Endothelial cell of umbilical vein (primary cell): ENCODE results near the gene RAB36. TPM values are rescaled to one million over a fixed set of nuclear protein-coding genes. Genes with fewer than 3 reads are reported as not detected.

Source experiments
- BruUV-seq: library from RNA; stranded (reverse); fragments of 400-500 nt; replicated peaks from 2 replicates; lab custom pipeline; 2021; lab: Mats Ljungman, UMichigan
- CTCF ChIA-PET: fragments of 300-600, 350-600 bp; sonication (Branson Sonifier 250); formaldehyde crosslinking; loops from one replicate; lab custom pipeline; 2021; ENCODE audit warnings: antibody characterized with exemption, inconsistent platforms; lab: Charles Lee
- POLR2A ChIA-PET: fragments of 300-600, 350-600 bp; sonication (Branson Sonifier 250); formaldehyde crosslinking; loops from one replicate; lab custom pipeline; 2021; ENCODE audit warnings: antibody characterized with exemption, inconsistent platforms; lab: Charles Lee
- DNase-seq: peaks from one replicate; pipeline ENCODE4 v3.0.0-alpha.2; 2011; ENCODE audit warnings: low read depth, low spot score
- FAIRE-seq: peaks from 2 replicates; lab custom pipeline; 2011; peaks lifted over from hg19 to GRCh38; lab: Jason Lieb, UNC
- H2AFZ ChIP-seq: 2 replicates; pipeline ENCODE4 v1.6.0; 2012; ENCODE audit warnings: low read depth, low read length, control low read depth, inconsistent platforms
- H3K27ac ChIP-seq: 2 replicates; pipeline ENCODE4 v1.5.1; 2011; ENCODE audit warnings: low read depth, mild to moderate bottlenecking, control low read depth, low read length, moderate library complexity; ENCODE audit not compliant: insufficient read depth
- H3K27me3 ChIP-seq, 2 experiments: 2 replicates each; pipeline versions ENCODE4 v1.6.0 to v1.6.1; 2011; ENCODE audit warnings: low read length in 2 of 2, mixed read lengths in 1 of 2; ENCODE audit not compliant: control insufficient read depth in 2 of 2, insufficient read depth in 2 of 2
- H3K36me3 ChIP-seq, 2 experiments: 2 replicates in 1 of 2; 3 replicates in 1 of 2; pipeline ENCODE4 v1.5.1; 2011; ENCODE audit warnings: low read length in 2 of 2, mild to moderate bottlenecking in 1 of 2, moderate library complexity in 1 of 2; ENCODE audit not compliant: control insufficient read depth in 2 of 2, insufficient read depth in 2 of 2; ENCODE audit errors: extremely low read depth in 1 of 2
- H3K4me1 ChIP-seq: 3 replicates; pipeline ENCODE4 v1.5.1; 2011; ENCODE audit warnings: mild to moderate bottlenecking, low read length; ENCODE audit not compliant: control insufficient read depth, insufficient read depth; ENCODE audit errors: extremely low read depth
- H3K4me2 ChIP-seq: 2 replicates; pipeline ENCODE4 v1.6.1; 2011; ENCODE audit warnings: low read length, control low read depth, mixed read lengths; ENCODE audit not compliant: insufficient read depth
- H3K4me3 ChIP-seq, 3 experiments: fragments of 200-600 bp in 1 of 3; sonication (generic), shearing (Covaris generic) in 1 of 3; replicated peaks in 1 of 3; 2 replicates each; pipeline ENCODE4 v1.5.1; 2011 to 2016; ENCODE audit warnings: control low read depth in 3 of 3, low read length in 3 of 3, mild to moderate bottlenecking in 2 of 3, inconsistent platforms in 1 of 3, low read depth in 1 of 3, moderate library complexity in 1 of 3; ENCODE audit not compliant: insufficient read depth in 1 of 3
- H3K79me2 ChIP-seq: 2 replicates; pipeline ENCODE4 v1.6.0; 2012; ENCODE audit warnings: low read length, inconsistent platforms; ENCODE audit not compliant: control insufficient read depth, insufficient read depth
- H3K9ac ChIP-seq: replicated peaks from 2 replicates; pipeline ENCODE3; 2011; ENCODE audit warnings: low read length, control low read depth; ENCODE audit not compliant: insufficient read depth; ENCODE audit errors: extremely low read depth
- H3K9me1 ChIP-seq: replicated peaks from 3 replicates; pipeline ENCODE4 v1.6.0; 2011; ENCODE audit warnings: mild to moderate bottlenecking, low read length; ENCODE audit not compliant: control insufficient read depth, insufficient read depth; ENCODE audit errors: extremely low read depth
- H3K9me3 ChIP-seq: replicated peaks from 2 replicates; pipeline ENCODE4 v1.5.1; 2012; ENCODE audit warnings: low read length, inconsistent platforms; ENCODE audit not compliant: control insufficient read depth, insufficient read depth
- H4K20me1 ChIP-seq: replicated peaks from 2 replicates; pipeline ENCODE3; 2011; ENCODE audit warnings: mild to moderate bottlenecking, low read length; ENCODE audit not compliant: control insufficient read depth, insufficient read depth; ENCODE audit errors: extremely low read depth
- CTCF ChIP-seq, 2 donors: IDR thresholded peaks; 1 replicate in 1 of 2; 2 replicates in 1 of 2; pipeline ENCODE4 v1.5.1; 2011; ENCODE audit warnings: low read length in 2 of 2, mild to moderate bottlenecking in 2 of 2, moderate library complexity in 2 of 2, control low read depth in 1 of 2, inconsistent platforms in 1 of 2, low read depth in 1 of 2; ENCODE audit not compliant: insufficient read depth in 1 of 2; ENCODE audit errors: extremely low read depth in 1 of 2
- EZH2 ChIP-seq: IDR thresholded peaks from 2 replicates; pipeline ENCODE4 v1.6.1; 2012; ENCODE audit warnings: borderline replicate concordance, low read depth, mild to moderate bottlenecking, moderate library complexity, low read length, inconsistent platforms; ENCODE audit not compliant: severe bottlenecking
- FOS ChIP-seq: IDR thresholded peaks from 2 replicates; pipeline ENCODE4 v1.6.1; 2011; ENCODE audit warnings: mild to moderate bottlenecking, low read length, moderate library complexity, borderline replicate concordance; ENCODE audit not compliant: insufficient read depth
- GATA2 ChIP-seq: IDR thresholded peaks from 2 replicates; pipeline ENCODE4 v1.7.0; 2011; ENCODE audit warnings: low read depth, mild to moderate bottlenecking, moderate library complexity, mixed read lengths, low read length; ENCODE audit not compliant: insufficient read length, insufficient read depth
- JUN ChIP-seq: IDR thresholded peaks from 2 replicates; pipeline ENCODE4 v1.6.1; 2011; ENCODE audit warnings: borderline replicate concordance, low read depth; ENCODE audit not compliant: insufficient read length, insufficient read depth
- MAX ChIP-seq: IDR thresholded peaks from 2 replicates; pipeline ENCODE4 v1.6.1; 2011; ENCODE audit not compliant: insufficient read depth, insufficient read length
- MYC ChIP-seq: IDR thresholded peaks from one replicate; pipeline ENCODE4 v1.6.1; 2011; ENCODE audit warnings: mild to moderate bottlenecking, low read depth, low read length
- POLR2A ChIP-seq: IDR thresholded peaks from 2 replicates; pipeline ENCODE4 v1.6.1; 2012; ENCODE audit warnings: low read depth, mild to moderate bottlenecking, control low read depth, low read length
- POLR2AphosphoS5 ChIP-seq: IDR thresholded peaks from 2 replicates; pipeline ENCODE4 v1.6.1; 2012; ENCODE audit warnings: low read depth, mild to moderate bottlenecking, control low read depth, low read length, moderate library complexity; ENCODE audit not compliant: insufficient read depth
- dilution Hi-C: fragments of 300-500 bp; cut with MboI; formaldehyde crosslinking; loops from one replicate; pipeline ENCODE4 v1.15.0; 2019; ENCODE audit warnings: low sequenced_read_pairs; ENCODE audit not compliant: extremely low pct_ligation_motif_present
- intact Hi-C: fragments of 100-400 bp; cut with micrococcal nuclease; formaldehyde crosslinking; loops from one replicate; pipeline ENCODE4 v1.10.0; 2022
- polyA plus RNA-seq, 4 experiments: library from polyadenylated mRNA; depleted of rRNA in 3 of 4; stranded (reverse) in 3 of 4; unstranded in 1 of 4; fragments of >200 nt; gene quantifications; 2 replicates each; pipeline versions ENCODE4 v1.2.1 to v1.2.3, GENCODE V29; 2011 to 2012; ENCODE audit warnings: missing spikeins in 1 of 4
- total RNA-seq: library from RNA; stranded (reverse); gene quantifications from 2 replicates; pipeline ENCODE4 v1.2.3, GENCODE V29; 2021

The RAB36 gene
- total and polyA plus RNA-seq, 2 donors (not counting 3 experiments of a cell fraction or from before 2014, with no cell fraction given): 2.7 to 3.1 TPM

- no TSS peak for BruUV-seq
- H3K27me3 ChIP-seq: no peaks in the 10 kb centered on the region
- dilution Hi-C loops: no loop called here
- H3K9me3 ChIP-seq: no peaks in the 10 kb centered on the region
- H3K9ac ChIP-seq: no peak overlapping the region
- FAIRE-seq (no peak), DNase-seq (peak; percentile 33)
- no peaks in the 10 kb centered on the region for H3K9me1 ChIP-seq
- no peaks in the 10 kb centered on the region for H4K20me1 ChIP-seq
- peak overlapping the region; percentile 2 for H3K27ac ChIP-seq
- POLR2A ChIA-PET: no interaction called here
- no peaks in the 10 kb centered on the region for H3K36me3 ChIP-seq
- H3K79me2 ChIP-seq: no peaks in the 10 kb centered on the region
- intact Hi-C loops: no loop called here
- TF ChIP-seq MYC (no peak), FOS (no peak), CTCF (IDR thresholded peaks at IDR 0.05; ENCODE audit: extremely low read depth in 1 of 2, insufficient read depth in 1 of 2, low read depth in 1 of 2, low read length in 2 of 2) (no peak), POLR2A (no peak), MAX (no peak), EZH2 (no peak), JUN (no peak), GATA2 (no peak), POLR2AphosphoS5 (no peak)
- no peak overlapping the region for H3K4me2 ChIP-seq
- CTCF ChIA-PET: interaction anchor here (0.6 to 15.6 kb wide), 3 partner anchors 9 to 266 kb away, joined by 3 to 401 read pairs (median 3); no protein-coding TSS in a partner anchor
- no peak overlapping the region for H3K4me3 ChIP-seq
- no peaks in the 10 kb centered on the region for H3K4me1 ChIP-seq
- H2AFZ ChIP-seq: no peak overlapping the region
Measured at GRCh38 chr22:23119494-23120414, 25.5 kb upstream of the RAB36 start.
